Activated CD8-positive, alpha-beta memory T cell treated with anti-CD3 and anti-CD28 coated beads, Interleukin-2, amount 50 U/mL, for 1 hour (primary cell): Measurements from ENCODE around the gene PTK6.
"Not testable (repeated sequence)": the region's sequence is repeated elsewhere in the genome, so short reads cannot be mapped to it uniquely, and the experiment has no call there.

Source experiments
- DNase-seq: peaks from one replicate; pipeline ENCODE4 v3.0.0-alpha.2; 2020; ENCODE audit errors: extremely low read depth

PTK6 gene

DNA sequence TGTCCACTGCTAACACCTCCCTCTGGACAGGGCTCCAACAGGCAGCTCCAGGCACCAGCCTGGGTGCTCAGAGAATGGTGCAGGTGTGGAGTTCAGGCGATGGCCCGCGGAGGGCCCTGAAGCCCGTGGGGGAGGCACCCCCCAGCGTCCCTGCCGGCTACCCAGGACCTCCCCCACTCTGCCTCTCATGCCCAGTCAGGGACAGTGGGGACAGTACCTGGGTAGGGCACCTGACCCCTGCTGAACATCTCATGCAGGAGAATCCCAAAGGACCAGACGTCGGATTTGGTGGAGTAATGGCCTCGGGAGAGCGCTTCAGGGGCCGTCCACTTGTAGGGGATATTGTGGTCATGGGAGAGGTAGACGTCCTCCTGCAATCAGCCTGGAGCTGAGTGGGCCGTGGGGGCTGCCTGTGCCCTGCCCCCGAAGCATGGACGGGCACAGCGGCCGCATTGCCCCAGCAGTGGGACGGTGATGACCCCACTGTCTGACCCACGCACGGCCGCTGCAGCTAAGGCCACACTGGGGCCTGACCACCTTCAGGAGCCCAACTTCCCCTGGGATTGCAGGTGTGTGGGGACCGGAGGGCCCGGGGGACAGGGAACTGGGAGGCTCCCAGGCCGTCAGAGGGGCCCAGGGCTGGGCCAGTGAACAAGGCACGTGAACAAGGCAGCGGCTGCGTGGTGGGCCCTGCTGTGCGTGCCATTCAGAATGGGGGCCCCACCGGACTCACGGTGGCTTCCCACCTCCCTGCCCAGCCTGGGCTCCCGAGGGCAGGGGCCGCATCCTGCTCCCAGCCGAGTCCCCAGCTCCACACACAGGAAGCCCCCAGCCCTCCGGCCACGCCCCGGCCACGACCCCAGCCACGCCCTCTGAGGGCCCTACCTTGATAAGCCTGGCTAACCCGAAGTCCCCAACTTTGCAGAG, 7.1 kb downstream of the PTK6 start:
- no peak for DNase-seq

DNA sequence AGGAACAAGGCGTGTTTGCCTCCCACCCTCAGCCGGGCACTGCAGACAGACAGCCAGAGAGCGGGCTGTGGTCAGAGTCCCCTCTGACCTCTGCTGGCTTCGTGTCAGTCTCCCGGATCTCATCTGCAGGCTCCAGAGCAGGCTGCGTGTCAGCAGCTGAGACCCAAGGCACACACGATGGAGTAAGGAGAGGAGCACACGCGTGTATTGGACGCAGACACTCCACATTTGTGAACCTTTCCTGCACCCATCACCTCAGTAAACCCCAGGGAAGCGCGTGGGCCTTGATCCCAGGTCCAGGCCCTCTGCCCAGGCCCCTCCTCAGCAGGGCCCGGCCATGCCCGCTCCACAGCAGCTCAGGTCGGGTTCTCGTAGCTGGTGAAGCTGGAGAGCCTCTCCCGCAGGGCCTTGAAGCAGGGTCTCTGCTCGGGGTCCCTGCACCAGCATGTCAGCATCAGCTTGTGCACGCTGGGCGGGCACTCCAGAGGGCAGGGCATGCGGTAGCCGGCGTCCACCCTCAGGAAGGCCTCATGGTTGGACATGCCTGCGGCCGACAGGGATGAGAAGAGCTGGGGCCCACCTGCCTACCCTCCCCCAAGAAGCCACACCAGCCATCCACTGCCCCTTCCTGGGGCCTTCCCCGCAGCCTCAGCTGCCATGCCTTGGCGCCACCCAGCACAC, 7.9 kb downstream of the PTK6 start:
- no peak for DNase-seq

DNA sequence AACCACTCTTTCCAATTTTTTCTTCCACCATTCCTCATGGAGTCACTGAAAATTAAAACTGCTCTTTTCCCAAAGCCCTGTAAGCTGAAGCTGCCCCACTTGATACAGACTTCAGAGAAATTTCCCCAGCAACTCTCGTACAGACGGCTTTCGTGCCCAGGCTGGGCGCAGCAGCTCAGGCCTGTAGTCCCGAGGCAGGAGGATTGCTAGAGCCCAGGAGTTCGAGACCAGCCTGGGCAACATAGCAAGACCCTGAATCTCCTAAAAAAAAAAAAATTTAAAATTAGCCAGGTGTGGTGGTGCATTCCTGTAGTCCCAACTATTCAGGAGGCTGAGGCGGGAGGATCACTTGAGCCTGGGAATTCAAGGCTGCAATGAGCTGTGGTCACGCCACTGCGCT, 10.0 kb downstream of the PTK6 start:
- no peak for DNase-seq

DNA sequence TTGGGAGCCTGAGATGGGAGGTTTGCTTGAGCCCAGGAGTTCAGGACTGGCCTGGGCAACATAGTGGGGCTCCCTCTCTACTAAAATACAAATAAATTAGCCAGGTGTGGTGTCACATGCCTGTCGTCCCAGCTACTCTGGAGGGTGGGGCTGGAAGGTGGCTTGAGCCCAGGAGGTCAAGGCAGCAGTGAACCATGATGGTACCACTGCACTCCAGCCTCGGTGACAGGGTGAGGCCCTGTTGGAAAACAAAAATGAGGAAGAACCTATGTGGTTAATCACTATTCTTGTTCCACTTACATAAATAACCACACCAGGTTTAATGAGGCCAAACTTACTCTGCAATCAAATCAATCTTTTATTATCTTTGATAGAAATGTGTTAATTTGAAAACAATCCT, 11.2 kb downstream of the PTK6 start:
- no peak for DNase-seq

- DNase-seq: no peak
Measured at GRCh38 chr20:63525185-63525584, 12.0 kb downstream of the PTK6 start.

DNA sequence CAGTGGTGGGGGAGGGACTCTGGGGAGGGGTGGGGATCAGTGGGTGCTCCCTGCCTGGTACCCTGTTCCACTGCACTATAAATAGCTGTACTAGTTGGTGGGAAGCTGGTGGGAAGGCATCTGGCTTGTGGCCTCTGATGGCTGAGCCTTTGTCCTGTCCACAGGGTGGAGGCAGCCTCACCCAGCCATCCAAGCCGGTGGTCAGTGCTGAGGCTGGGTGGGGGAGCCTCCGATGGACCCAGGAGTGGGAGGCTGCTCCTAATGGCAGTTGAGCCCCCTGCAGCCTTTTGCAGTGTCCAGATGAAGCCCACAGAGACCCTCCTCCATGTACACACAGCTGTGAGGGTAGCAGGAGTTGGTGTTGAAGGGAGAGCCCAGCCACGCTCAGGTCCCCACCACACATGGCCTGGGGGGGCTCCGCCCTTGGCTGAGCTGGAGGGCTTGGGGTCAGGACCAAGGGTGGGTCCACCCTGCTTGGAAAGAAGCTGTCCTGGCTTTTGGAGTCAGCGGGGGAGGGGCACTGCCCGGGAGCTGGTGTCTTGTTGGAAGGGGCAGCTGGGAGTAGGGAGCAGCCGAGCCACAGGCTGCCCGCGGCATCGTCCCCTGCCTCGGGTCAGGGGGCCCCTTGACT, 14.1 kb downstream of the PTK6 start:
- no peak for DNase-seq

- DNase-seq: no peak
Measured at GRCh38 chr20:63522091-63522868, 14.9 kb downstream of the PTK6 start.

DNA sequence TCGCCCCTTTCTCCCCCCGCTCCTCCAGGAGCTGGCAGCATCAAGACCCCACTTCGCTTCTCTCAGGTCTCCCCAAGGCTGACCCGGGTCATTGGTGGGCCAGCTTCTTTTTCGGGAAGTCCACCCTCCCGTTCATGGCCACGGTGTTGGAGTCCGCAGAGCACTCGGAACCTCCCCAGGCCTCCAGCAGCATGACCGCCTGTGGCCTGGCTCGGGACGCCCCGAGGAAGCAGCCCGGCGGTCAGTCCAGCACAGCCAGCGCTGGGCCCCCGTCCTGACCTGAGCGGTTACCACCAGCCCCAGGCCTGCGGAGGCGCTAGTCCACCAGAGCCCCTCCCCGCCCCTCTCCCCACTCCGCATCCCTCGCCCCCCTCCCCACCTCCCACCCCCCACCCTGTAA, 15.6 kb downstream of the PTK6 start:
- no peak for DNase-seq

DNA sequence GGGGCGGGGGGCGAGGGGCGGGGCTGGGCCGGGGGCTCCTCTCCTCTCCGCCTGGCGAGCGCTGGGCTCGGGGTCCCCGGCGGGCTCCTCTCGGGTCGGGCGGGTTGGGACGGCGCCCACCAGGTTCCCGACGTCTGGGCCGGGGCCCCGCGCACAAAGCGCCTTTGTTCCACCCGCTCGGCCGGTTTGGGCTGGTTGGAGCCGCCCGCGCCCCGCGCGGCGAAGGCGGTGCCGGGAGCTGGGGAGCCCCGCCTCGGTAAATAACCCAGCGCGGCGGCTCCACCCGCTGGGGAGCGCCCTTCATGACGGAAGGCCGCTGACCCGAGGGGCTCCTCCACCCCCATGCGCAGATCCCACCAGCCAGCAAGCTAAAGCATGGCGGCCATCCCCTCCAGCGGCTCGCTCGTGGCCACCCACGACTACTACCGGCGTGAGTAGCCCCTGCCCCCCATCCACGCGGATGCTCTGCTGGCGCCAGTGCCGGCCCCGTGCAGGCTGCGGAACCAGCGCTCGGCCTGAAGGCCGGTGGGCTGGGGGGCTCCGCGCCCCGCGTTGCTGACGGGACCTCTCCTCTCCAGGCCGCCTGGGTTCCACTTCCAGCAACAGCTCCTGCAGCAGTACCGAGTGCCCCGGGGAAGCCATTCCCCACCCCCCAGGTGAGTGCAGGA, 16.1 kb downstream of the PTK6 start:
- DNase-seq: no peak

- DNase-seq: peak; percentile 48
Measured at GRCh38 chr20:63520504-63520933, 16.7 kb downstream of the PTK6 start, which contains the start of gene PPDPF. TSS of gene PPDPF (plus strand) at chr20:63520765. CDS start at chr20:63521309, 544 bp downstream.

GRCh38 chr20:63519668-63520503, 17.3 kb downstream of the PTK6 start:
- DNase-seq: no peak

DNA sequence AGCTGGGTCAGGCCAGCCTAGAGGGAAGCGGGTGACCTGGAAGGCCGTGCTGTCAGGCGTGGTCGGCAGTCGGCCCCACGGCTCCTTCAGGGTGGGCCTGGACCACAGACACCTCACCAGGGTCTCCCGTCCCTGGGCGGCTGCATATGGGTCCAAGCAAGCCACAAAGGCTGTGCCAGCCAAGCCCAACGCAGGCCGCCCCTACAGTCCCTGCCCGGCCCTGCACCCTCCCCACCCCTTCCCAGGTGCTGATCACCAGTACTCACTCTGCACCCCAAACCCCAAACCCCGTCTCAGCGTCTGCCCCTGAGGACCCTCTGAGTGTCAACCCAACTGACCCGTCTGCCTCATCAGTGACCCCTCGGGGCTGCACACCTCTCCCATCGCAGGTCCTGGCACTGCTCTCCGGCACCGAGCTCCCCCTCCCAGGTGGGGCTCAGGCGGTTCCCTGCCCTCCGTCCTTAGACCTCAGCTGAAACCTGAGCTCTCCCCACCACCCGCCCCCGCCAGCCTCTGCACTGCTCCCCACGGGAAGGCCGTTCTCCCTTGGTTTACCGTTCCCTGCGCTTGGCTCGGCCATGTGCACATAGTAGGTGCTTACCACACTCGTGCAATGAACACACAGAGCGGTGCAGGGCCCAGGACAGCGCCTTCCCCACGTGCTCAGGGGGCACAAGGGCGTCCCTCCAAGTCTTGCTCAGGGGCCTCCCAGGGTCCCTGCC, 18.1 kb downstream of the PTK6 start:
- DNase-seq: no peak

DNA sequence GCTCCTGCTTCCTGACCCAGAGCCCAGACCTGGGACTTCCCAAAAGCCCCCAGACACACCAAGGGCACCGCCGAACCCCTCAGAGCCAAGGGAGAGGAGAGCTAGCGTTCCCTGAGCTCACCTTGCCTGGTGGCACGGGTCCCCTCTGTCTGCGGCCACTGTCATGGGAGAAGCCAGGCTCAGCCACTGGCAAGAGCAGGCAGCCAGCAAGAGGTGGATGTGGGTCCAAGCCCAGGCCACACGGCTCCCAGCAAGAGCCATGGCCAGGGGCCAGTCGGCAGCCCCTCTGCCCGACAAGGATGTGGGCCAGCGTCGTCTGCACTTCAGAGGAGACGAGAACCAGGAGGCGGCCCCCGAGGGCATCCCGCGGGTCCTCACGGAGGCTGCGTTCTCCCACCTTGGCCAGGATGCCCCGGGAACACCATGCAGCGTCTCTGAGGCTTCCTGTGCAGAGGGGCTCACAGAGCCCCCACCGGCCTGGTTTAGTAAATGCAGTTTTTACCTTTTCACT, 18.8 kb downstream of the PTK6 start:
- no peak for DNase-seq

DNA sequence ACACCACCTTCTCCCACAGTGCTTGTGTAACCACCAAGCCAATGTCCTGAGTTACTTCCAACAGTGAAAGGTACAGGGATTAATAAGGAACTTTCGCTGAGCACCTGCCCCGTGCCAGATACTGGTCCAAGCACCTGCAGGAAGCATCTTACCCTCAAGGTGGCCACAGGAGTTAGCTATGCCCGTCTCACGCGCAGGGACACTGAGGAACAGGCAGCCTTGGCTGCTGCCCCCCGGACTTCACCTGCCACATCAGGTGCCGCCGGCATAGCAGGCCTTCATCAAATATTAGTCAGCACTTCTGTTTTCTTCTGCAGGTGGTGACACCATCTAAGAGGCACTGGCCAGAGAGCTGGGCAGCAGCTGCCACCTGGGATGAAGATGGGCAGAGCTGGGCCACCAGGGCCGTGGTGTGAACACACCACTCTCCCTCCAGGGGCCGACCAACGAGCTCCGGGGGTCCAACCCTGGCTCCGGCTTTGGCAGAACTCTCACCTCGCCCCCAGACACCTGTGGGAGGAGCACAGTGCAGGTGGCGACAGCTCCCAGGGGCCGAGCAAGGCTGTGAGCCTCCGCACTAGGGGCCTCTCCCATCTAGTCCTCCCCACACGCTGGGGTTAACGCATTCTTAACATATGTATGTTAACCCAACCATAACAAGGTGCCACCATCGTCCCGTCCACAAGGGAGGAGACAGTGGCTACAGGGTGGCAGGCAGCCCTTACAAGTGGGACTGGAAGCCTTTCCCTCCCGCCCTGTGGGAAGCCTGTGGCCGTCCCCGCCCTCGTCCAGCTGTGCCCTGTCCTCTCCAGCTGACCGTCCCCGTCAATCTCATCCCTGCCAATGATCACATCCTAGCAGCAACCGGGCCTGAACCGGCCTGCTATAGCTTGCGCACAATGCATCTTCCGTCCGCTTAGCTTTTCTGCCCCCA, 19.5 kb downstream of the PTK6 start:
- no peak for DNase-seq

DNA sequence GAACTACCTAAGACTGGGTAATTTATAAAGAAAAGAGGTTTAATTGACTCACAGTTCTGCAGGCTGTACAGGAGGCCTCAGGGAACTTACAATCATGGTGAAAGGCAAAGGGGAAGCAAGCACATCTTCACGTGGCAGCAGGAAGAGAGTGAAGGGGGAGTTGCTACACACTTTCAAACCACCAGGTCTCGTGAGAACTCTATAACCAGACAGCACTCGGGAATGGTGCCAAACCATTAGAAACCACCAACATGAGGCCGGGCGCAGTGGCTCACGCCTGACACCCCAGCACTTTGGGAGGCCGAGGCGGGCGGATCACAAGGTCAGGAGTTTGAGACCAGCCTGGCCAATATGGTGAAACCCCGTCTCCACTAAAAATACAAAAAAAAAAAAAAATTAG, 22.7 kb downstream of the PTK6 start:
- not testable (repeated sequence) for DNase-seq

DNA sequence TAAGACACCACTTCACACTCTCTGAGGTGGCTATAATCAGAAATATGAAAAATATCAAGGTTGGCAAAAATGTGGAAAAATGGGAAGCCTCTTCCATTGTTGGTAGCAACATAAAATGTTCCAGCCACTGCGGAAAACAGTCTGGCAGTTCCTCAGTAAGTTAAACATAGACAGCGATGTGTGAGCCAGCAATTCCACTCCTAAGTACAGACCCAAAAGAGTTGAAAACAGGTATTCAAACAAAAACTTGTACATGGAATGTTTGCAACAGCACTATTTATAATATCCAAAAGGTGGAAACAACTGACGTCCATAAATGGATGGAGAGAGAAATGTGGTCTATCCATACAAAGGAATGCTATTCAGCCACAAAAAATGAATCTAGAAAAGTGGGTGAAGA, 24.0 kb downstream of the PTK6 start:
- no peak for DNase-seq

GRCh38 chr20:63509088-63509564, 28.1 kb downstream of the PTK6 start:
- DNase-seq: no peak
